GM19397 (cell line): ENCODE measurements around the gene ASB4.
"Not testable (repeated sequence)": the region's sequence is repeated elsewhere in the genome, so short reads cannot be mapped to it uniquely, and the experiment has no call there.

Source experiments
- ATAC-seq: cut with Tn5 transposase; IDR thresholded peaks from one replicate; pipeline ENCODE4 v1.9.1; 2021; ENCODE audit warnings: mild to moderate bottlenecking, moderate library complexity; ENCODE audit not compliant: unreplicated experiment

Gene ASB4

GRCh38 chr7:95478272-95479037 lies 7.3 kb upstream of the ASB4 start:
- ATAC-seq = no peak

GRCh38 chr7:95479992-95480624 lies 5.6 kb upstream of the ASB4 start:
- ATAC-seq = peak; percentile 70

GRCh38 chr7:95481271-95482165 lies 4.2 kb upstream of the ASB4 start:
- no peak for ATAC-seq

GRCh38 chr7:95482424-95482823 lies 3.3 kb upstream of the ASB4 start:
- no peak for ATAC-seq

GRCh38 chr7:95490231-95490762 lies 4.6 kb downstream of the ASB4 start:
- ATAC-seq = no peak

GRCh38 chr7:95491201-95491600 lies 5.5 kb downstream of the ASB4 start:
- ATAC-seq = no peak

- ATAC-seq = no peak
Measured at GRCh38 chr7:95491634-95492314, 6.0 kb downstream of the ASB4 start.

GRCh38 chr7:95493247-95493646 lies 7.5 kb downstream of the ASB4 start:
- ATAC-seq = no peak

- no peak for ATAC-seq
Measured at GRCh38 chr7:95493844-95494243, 8.1 kb downstream of the ASB4 start.

- ATAC-seq = peak; percentile 88
Measured at GRCh38 chr7:95501261-95501832, 15.6 kb downstream of the ASB4 start.

GRCh38 chr7:95502403-95502802 lies 16.7 kb downstream of the ASB4 start:
- ATAC-seq = no peak

GRCh38 chr7:95503271-95504131 lies 17.8 kb downstream of the ASB4 start:
- no peak for ATAC-seq

GRCh38 chr7:95504132-95504588 lies 18.4 kb downstream of the ASB4 start:
- not testable (repeated sequence) for ATAC-seq

GRCh38 chr7:95508780-95509179 lies 23.0 kb downstream of the ASB4 start:
- ATAC-seq = no peak

GRCh38 chr7:95509199-95509598 lies 23.5 kb downstream of the ASB4 start:
- ATAC-seq = no peak

- ATAC-seq = peak; percentile 93
Measured at GRCh38 chr7:95511716-95512260, 26.0 kb downstream of the ASB4 start.

GRCh38 chr7:95517458-95517857 lies 31.7 kb downstream of the ASB4 start:
- ATAC-seq = peak; percentile 63

GRCh38 chr7:95517870-95518269 lies 32.1 kb downstream of the ASB4 start:
- ATAC-seq = peak; percentile 43

- ATAC-seq = no peak
Measured at GRCh38 chr7:95520136-95520535, 34.4 kb downstream of the ASB4 start.
